GM23338 (cell line): ENCODE measurements around the gene PRKACA. TPM values are rescaled to one million over a fixed set of nuclear protein-coding genes. Genes with fewer than 3 reads are reported as not detected.

Experiments
- ATAC-seq: fragments of 200-7000 bp; cut with Tn5 transposase; 3 replicates; pipeline ENCODE4 v1.9.1; 2020
- DNase-seq: peaks from one replicate; pipeline ENCODE4 v3.0.0-alpha.2; 2015; ENCODE audit warnings: low spot score
- H2AFZ ChIP-seq: fragments of 200-600 bp; sonication (generic); 2 replicates; pipeline ENCODE4 v1.8.0; 2016; ENCODE audit warnings: antibody characterized with exemption, mild to moderate bottlenecking, moderate library complexity
- H3F3A ChIP-seq: fragments of 200-600 bp; sonication (generic); replicated peaks from 2 replicates; pipeline ENCODE4 v1.8.0; 2017; ENCODE audit warnings: antibody characterized with exemption, mixed run types, low read depth
- H3K27ac ChIP-seq: fragments of 200-600 bp; sonication (generic); 2 replicates; pipeline ENCODE4 v1.6.1; 2016; ENCODE audit warnings: low read depth
- H3K27me3 ChIP-seq: fragments of 200-600 bp; sonication (generic); 2 replicates; pipeline ENCODE4 v1.8.0; 2016; ENCODE audit warnings: mild to moderate bottlenecking, mixed run types, moderate library complexity; ENCODE audit not compliant: insufficient read depth
- H3K36me3 ChIP-seq: fragments of 200-600 bp; sonication (generic); 2 replicates; pipeline ENCODE4 v1.8.0; 2016; ENCODE audit warnings: mild to moderate bottlenecking; ENCODE audit not compliant: insufficient read depth
- H3K4me1 ChIP-seq: fragments of 200-600 bp; sonication (generic); 2 replicates; pipeline ENCODE4 v1.8.0; 2016; ENCODE audit warnings: mild to moderate bottlenecking, moderate library complexity; ENCODE audit not compliant: insufficient read depth
- H3K4me2 ChIP-seq: fragments of 200-600 bp; sonication (generic); 2 replicates; pipeline ENCODE4 v1.7.1; 2017; ENCODE audit warnings: mixed run types
- H3K4me3 ChIP-seq: fragments of 200-600 bp; sonication (generic); 2 replicates; pipeline ENCODE4 v1.6.1; 2016; ENCODE audit warnings: mixed run types
- H3K79me2 ChIP-seq: fragments of 200-600 bp; sonication (generic); replicated peaks from 2 replicates; pipeline ENCODE4 v1.8.0; 2017; ENCODE audit warnings: mild to moderate bottlenecking; ENCODE audit not compliant: insufficient read depth
- H3K9me2 ChIP-seq: fragments of 200-600 bp; sonication (generic); 2 replicates; pipeline ENCODE4 v1.8.0; 2017; ENCODE audit not compliant: insufficient read depth
- H4K20me1 ChIP-seq: fragments of 200-600 bp; sonication (generic); replicated peaks from 2 replicates; pipeline ENCODE4 v1.8.0; 2017; ENCODE audit warnings: mild to moderate bottlenecking; ENCODE audit not compliant: insufficient read depth
- H3K27ac Mint-ChIP-seq: 2 replicates; pipeline ENCODE4 v1.8.0; 2020; ENCODE audit warnings: inconsistent platforms, mild to moderate bottlenecking, moderate library complexity, mixed read lengths
- H3K27me3 Mint-ChIP-seq: 3 replicates; pipeline ENCODE4 v1.8.0; 2022; ENCODE audit warnings: low read depth, mild to moderate bottlenecking, moderate library complexity, mixed read lengths, inconsistent platforms; ENCODE audit not compliant: insufficient read depth, poor library complexity
- H3K36me3 Mint-ChIP-seq: 3 replicates; pipeline ENCODE4 v1.8.0; 2021; ENCODE audit warnings: low read depth, mild to moderate bottlenecking, inconsistent platforms, moderate library complexity, mixed read lengths
- H3K4me1 Mint-ChIP-seq: 3 replicates; pipeline ENCODE4 v1.8.0; 2020; ENCODE audit warnings: mild to moderate bottlenecking, inconsistent platforms, mixed read lengths
- H3K4me3 Mint-ChIP-seq: 3 replicates; pipeline ENCODE4 v1.8.0; 2021; ENCODE audit warnings: moderate library complexity, mild to moderate bottlenecking, inconsistent platforms, mixed read lengths
- H3K9me3 Mint-ChIP-seq: 3 replicates; pipeline ENCODE4 v1.8.0; 2020; ENCODE audit warnings: moderate library complexity, mild to moderate bottlenecking, inconsistent platforms, mixed read lengths
- CREB1 ChIP-seq: fragments of 250-450 bp; sonication (Bioruptor Pico); IDR thresholded peaks from 2 replicates; pipeline ENCODE4 v1.5.0; 2020; ENCODE audit warnings: low read depth, mild to moderate bottlenecking, moderate library complexity
- CTCF ChIP-seq, 2 experiments: fragments of 200-600 bp in 1 of 2; sonication (generic) in 1 of 2; conservative IDR thresholded peaks; 2 replicates each; pipeline versions ENCODE4 v1.5.1 to v1.6.1; 2016 to 2017; ENCODE audit warnings: antibody characterized with exemption in 2 of 2, low read depth in 2 of 2, mild to moderate bottlenecking in 2 of 2, moderate library complexity in 1 of 2
- ETS1 ChIP-seq: IDR thresholded peaks from 2 replicates; pipeline ENCODE4 v1.6.1; 2016; ENCODE audit warnings: antibody characterized with exemption
- EZH2 ChIP-seq: fragments of 200-600 bp; sonication (generic); IDR thresholded peaks from one replicate; pipeline ENCODE4 v1.8.0; 2017; ENCODE audit warnings: antibody characterized with exemption, mild to moderate bottlenecking, low read depth; ENCODE audit not compliant: unreplicated experiment
- EZH2phosphoT487 ChIP-seq: fragments of 200-600 bp; sonication (generic); IDR thresholded peaks from one replicate; pipeline ENCODE4 v1.8.1; 2018; ENCODE audit warnings: antibody characterized with exemption; ENCODE audit not compliant: unreplicated experiment
- JUNB ChIP-seq: IDR thresholded peaks from one replicate; pipeline ENCODE4 v1.6.1; 2016; ENCODE audit warnings: antibody characterized with exemption; ENCODE audit not compliant: unreplicated experiment
- POLR2AphosphoS5 ChIP-seq: IDR thresholded peaks from 2 replicates; pipeline ENCODE4 v1.6.1; 2016; ENCODE audit warnings: antibody characterized with exemption, low read depth
- STAT1 ChIP-seq: IDR thresholded peaks from one replicate; pipeline ENCODE4 v1.6.1; 2016; ENCODE audit warnings: antibody characterized with exemption; ENCODE audit not compliant: unreplicated experiment
- ZNF114 ChIP-seq: fragments of 250-450 bp; sonication (Bioruptor Pico); IDR thresholded peaks from 2 replicates; pipeline ENCODE4 v1.5.0; 2020; ENCODE audit warnings: mild to moderate bottlenecking, moderate library complexity
- ZNF462 ChIP-seq: fragments of 250-450 bp; sonication (Bioruptor Pico); IDR thresholded peaks from 2 replicates; pipeline ENCODE4 v1.5.0; 2020; ENCODE audit warnings: mild to moderate bottlenecking, moderate library complexity
- polyA plus RNA-seq: library from polyadenylated mRNA; unstranded; fragments of >200 nt; fragmentation: Nextera tagmentation; extraction: Ambion mirVana; gene quantifications from 2 replicates; pipeline ENCODE4 v1.2.1, GENCODE V29; 2016
- total RNA-seq: library from RNA; depleted of rRNA; stranded (reverse); fragments of >200 nt; shearing (Covaris generic); gene quantifications from 2 replicates; pipeline ENCODE4 v1.2.3, GENCODE V29; 2014

PRKACA gene
- total and polyA plus RNA-seq, 2 experiments from 2014 or later: 13.0 to 31.3 TPM

GRCh38 chr19:14164082-14164481 lies 46.5 kb upstream of the PRKACA start:
- Histone ChIP-seq H3K27me3 (no peaks in the 10 kb centered on the region), H3F3A (0 out of 2 replicates have a peak, but pooled peaks cover 3% of the 10 kb centered on the region), H2AFZ (no peak overlapping the region), H3K9me2 (no peaks in the 10 kb centered on the region), H3K4me1 (no peaks in the 10 kb centered on the region; the same call in 1 of the 2 replicates), H3K36me3 (no peaks in the 10 kb centered on the region; the same call in 1 of the 2 replicates), H4K20me1 (peaks cover 5% of the 10 kb centered on the region; the same call in 1 of the 2 replicates), H3K27ac (no peak overlapping the region), H3K4me2 (no peak overlapping the region), H3K79me2 (no peaks in the 10 kb centered on the region), H3K4me3 (no peak overlapping the region)
- Mint-ChIP-seq H3K4me1 (peaks cover 22% of the 10 kb centered on the region), H3K9me3 (no peaks in the 10 kb centered on the region), H3K27ac (no peak overlapping the region), H3K36me3 (peaks cover 24% of the 10 kb centered on the region), H3K4me3 (no peak overlapping the region), H3K27me3 (peaks cover 5% of the 10 kb centered on the region)
- TF ChIP-seq POLR2AphosphoS5 (no peak), JUNB (no peak), ETS1 (no peak), EZH2phosphoT487 (no peak), CREB1 (no peak), STAT1 (no peak)
- peak; percentile 18 for ATAC-seq
- no peak for DNase-seq

- no peak overlapping the region for H3K4me3 Mint-ChIP-seq
- H3K9me3 Mint-ChIP-seq: no peaks in the 10 kb centered on the region
- Histone ChIP-seq H3K79me2 (no peaks in the 10 kb centered on the region), H3K4me3 (no peak overlapping the region), H2AFZ (no peak overlapping the region), H3F3A (no peaks in the 10 kb centered on the region), H3K4me1 (no peaks in the 10 kb centered on the region; the same call in 1 of the 2 replicates), H3K27ac (no peak overlapping the region), H4K20me1 (peaks cover under 1% of the 10 kb centered on the region; the same call in 1 of the 2 replicates), H3K36me3 (peaks cover 3% of the 10 kb centered on the region; the same call in 1 of the 2 replicates), H3K4me2 (no peak overlapping the region), H3K27me3 (no peaks in the 10 kb centered on the region), H3K9me2 (no peaks in the 10 kb centered on the region)
- H3K36me3 Mint-ChIP-seq: peaks cover 30% of the 10 kb centered on the region
- no peak for DNase-seq
- H3K27ac Mint-ChIP-seq: no peak overlapping the region
- H3K4me1 Mint-ChIP-seq: peaks cover 16% of the 10 kb centered on the region
- peaks cover 5% of the 10 kb centered on the region for H3K27me3 Mint-ChIP-seq
- ATAC-seq: no peak
- TF ChIP-seq JUNB (no peak), CTCF (conservative IDR thresholded peaks at IDR 0.05; ENCODE audit: low read depth in 2 of 2) (no peak), POLR2AphosphoS5 (no peak), CREB1 (no peak), ZNF114 (CRISPR knock-in tag) (no peak), STAT1 (no peak), ZNF462 (CRISPR knock-in tag) (no peak), EZH2 (no peak), EZH2phosphoT487 (no peak)
These were observed 45.3 kb upstream of the PRKACA start for GRCh38 chr19:14162871-14163297.
